GM19372 (cell line): ENCODE data around the gene E2F1.

Experiments used
- ATAC-seq: cut with Tn5 transposase; IDR thresholded peaks from one replicate; pipeline ENCODE4 v1.9.1; 2021; ENCODE audit warnings: mild to moderate bottlenecking, low read depth, moderate library complexity; ENCODE audit not compliant: unreplicated experiment

The E2F1 gene

DNA sequence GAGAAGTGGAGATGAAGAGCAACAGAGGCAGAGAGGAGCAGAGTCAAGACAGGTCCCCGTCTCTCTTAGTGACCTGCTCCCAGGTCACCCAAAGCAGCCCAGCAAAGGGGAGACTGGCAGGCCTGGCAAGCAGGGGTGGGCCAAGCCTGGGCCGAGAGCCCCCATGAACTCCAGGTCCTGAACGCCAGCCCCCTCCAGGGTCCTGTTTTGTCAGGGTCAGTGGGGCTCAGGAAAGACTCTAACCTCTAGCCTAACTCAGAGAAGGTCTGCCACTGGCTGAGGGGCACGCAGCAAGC is 13.1 kb downstream of the E2F1 start:
- no peak for ATAC-seq

DNA sequence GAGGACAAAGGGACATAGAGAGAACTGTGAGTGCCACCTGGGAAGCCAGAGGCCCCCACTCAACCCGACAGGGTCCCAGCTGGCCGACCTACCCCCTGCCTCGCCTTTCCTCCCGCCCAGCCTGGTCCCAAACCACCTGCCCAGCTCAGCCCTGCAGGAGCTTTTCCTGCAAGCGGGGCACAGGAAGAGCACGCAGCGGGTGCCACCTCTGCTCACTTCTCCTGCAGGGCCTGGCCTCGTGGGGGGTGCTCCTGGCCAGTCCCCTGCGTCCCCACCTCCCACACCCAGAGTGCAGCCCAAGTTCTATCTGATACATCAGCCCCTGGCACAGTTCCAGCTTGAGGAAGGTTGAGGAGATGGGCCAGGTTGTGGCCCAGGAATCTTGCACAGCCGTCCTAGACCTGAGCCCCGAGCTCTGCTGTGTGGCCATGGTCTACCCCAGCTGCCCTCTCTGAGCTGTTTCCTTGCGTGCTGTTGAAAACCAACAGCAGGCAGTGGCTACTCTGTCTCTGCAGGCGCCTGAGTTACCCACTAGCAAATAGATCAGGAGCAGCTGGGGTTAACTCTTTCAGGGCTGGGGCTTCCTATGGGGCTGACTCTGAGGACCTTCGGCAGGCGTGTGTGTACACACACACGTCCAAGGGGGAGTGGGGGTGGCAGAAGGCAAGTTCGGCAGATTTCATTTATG is 13.6 kb downstream of the E2F1 start:
- ATAC-seq = no peak

DNA sequence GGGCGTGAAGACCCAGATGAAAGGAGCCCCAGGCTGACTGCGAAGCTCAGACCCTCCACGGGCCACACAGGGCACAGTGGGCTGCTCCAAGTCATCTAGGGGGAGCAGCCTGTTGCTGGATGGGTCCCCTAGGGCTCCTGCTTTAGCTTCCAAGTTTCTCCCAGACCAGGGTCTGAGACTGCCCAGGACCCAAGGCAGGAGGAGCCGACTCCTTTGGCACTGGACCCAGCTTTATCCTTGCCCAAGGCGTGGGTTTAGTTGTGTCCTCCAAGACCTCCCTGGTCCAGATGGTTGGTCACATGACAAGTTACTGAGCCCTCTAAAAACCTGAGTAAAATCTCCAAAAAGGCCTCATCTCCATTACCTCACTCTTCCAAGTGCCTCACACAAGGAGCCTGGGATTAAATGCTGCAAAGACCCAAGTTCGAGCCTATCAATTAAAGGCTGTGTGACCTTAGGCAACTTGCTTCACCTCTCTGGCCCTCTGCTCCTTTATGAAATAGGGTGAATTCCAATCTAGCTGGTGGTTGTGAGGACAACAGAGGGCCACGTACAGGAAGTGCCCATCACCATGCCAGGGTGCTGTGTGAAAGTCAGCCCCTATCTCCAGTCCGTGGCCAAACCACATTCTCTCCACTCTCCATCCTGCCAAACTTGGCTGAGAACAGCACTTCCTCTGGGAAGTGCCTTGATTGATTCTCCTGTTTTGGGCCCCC is 14.5 kb downstream of the E2F1 start:
- no peak for ATAC-seq

DNA sequence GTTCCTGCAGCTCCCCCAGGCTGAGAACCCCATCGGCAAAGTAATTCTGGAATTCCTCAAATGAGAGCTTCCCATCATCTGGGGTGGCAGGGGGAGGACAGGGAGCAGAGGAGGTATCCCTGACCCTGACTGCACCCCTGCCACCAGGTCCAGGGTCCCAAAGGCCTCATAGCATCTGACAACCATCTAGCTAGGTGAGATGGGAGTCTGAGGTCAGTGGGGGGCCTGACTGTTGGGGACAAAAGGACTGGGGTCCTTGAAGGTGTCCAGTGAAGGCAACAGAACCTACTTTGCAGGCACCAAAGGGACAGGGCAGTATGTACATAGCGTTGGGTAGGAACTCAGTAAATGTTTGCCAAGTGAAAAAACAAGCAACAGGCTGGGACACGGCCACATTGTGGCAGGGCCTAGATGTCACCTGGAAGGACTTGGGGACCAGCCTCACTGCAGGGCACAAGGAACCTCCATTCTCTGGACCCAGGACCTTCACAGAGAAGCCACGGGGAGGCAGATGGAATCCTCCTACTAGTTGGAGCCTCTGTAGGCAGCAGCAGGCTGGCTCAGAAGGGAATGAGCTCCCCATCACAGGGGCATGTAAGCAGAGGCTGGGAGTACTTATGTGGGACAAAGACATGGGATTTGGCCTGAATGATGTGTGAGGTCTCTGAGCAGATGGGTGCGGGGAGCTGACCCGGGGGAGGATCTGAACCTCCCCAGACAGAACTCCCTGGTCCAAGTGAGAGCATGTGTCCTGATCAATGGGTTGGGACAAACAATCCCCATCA is 15.3 kb downstream of the E2F1 start:
- no peak for ATAC-seq

DNA sequence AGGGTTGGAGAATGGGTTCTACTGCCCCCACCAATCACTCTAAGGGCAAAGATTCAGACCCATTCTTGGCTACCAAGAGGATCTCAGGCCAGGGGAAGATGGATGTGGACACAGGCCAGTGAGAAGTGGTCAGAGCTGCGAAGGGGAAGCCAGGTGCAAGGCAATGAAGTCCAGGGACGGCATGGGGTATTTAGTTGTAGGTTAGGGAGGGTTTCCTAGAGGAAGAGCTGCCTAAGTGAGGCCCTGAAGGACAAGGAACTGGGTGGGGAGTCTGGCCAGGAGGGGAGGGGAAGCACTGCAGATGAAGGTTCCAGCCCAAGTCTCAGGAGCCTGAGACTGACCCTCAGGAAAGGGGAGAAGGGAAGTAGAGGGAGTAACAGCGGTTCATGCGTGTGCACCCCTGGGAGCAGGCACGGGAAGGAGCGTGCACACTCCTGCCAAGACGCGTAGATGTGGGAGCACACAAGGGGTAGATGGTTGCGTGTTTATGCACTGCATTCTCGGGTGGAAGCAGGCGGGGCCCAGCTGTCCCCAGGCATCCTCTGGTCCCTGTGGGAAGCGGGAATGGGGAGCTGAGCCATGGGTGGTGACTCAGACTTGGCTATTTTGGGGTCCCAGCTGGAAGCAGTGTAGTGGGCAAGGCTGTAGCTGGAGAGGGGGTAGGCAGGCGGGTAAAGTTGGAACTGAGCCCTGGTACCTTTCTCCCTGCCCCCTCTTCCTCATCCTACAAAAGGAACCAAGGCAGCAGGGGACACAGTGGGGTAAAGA is 16.1 kb downstream of the E2F1 start:
- no peak for ATAC-seq

DNA sequence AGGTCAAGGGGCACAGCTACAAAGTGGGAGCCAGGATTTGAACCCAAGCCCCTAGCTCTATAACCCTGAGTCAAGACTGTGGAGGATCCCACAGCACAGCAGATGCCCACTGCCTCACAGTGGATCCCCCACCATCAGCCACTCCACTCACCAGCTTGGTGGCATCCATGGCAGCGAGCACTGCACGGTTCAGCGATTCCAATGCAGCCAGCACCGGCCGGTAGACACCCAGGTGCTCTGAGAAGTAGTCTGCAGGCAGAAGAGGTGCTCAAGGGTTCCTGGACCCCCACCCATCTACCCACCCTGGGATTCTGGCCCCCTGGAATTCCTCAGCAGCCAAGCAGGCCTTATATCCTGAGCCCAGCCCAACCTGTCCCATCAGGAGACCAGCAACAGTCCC is 17.0 kb downstream of the E2F1 start:
- no peak for ATAC-seq

DNA sequence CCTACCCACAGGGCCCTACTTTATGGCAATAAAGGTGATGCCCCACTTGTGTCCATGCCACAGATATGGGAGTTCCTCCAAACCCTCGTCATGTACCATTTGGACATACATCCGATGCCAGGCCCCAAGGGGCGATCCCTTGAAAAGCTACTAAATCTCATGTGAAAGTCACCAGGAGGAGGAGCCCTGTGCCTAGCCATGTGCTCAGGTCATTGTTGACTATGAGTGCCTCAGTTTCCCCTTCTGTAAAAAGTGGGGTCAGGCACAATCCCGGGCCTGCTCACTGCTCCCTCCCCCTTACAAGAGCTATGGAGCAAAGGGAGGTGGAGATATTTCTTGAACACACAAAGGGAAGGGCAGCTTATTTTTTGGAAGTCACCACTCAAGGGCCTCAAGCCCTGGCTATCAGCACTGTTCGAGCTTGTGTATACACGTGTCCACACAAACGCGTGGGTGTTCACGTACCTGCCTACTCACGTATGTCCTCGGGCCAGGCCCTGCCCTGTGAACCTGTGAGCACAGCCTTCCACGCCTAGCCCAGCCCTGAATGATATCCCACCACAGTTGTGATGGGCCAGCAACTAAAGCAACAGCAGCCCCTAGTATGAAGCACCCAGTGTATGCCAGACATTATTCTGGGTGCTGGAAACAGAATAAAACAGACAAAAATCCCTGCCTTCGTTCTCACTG is 17.6 kb downstream of the E2F1 start:
- ATAC-seq = no peak

DNA sequence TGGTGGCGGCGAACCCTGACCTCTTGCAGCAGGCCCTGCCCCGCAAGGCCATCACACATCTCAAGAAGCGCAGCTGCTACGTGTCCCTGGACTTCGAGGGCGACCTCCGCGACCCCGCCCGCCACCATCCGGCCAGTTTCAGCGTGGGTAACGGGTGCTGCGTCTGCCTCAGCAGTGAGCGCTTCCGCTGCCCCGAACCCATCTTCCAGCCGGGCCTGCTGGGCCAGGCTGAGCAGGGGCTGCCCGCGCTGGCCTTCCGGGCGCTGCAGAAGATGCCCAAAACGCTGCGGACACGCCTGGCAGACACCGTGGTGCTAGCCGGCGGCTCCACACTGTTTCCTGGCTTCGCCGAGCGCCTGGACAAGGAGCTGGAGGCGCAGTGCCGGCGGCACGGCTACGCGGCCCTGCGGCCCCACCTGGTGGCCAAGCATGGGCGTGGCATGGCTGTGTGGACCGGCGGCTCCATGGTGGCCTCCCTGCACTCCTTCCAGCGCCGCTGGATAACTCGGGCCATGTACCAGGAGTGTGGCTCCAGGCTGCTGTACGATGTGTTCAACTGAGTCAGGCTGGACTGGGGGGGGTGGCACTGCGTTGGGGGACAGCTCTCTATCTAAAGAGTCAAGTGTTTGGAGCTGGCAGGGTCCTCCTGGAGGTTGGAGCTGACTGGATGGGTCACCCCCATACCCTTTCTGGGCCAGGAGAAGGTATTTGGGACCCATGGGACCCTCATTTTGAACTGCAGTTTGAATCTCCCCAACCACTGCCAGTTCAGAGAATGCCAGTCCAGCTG is 18.3 kb downstream of the E2F1 start:
- ATAC-seq = peak; percentile 36

DNA sequence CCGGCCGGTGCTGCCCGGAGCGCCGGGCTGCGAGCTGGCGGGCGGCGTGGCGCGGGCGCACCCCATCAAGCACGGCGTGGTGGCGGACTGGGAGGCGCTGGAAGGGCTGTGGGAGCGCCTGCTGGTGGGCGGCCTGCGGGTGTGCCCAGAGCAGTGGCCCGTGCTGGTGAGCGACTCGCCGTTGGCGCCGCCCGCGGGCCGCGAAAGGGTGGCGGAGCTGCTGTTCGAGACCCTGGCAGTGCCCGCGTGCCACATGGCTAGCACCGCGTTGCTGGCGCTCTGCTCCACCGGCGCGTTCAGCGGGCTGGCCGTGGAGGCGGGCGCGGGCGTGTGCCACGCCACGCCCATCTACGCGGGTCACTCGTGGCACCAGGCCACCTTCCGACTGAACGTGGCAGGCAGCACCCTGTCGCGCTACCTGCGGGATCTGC is 18.9 kb downstream of the E2F1 start:
- ATAC-seq = peak; percentile 8

DNA sequence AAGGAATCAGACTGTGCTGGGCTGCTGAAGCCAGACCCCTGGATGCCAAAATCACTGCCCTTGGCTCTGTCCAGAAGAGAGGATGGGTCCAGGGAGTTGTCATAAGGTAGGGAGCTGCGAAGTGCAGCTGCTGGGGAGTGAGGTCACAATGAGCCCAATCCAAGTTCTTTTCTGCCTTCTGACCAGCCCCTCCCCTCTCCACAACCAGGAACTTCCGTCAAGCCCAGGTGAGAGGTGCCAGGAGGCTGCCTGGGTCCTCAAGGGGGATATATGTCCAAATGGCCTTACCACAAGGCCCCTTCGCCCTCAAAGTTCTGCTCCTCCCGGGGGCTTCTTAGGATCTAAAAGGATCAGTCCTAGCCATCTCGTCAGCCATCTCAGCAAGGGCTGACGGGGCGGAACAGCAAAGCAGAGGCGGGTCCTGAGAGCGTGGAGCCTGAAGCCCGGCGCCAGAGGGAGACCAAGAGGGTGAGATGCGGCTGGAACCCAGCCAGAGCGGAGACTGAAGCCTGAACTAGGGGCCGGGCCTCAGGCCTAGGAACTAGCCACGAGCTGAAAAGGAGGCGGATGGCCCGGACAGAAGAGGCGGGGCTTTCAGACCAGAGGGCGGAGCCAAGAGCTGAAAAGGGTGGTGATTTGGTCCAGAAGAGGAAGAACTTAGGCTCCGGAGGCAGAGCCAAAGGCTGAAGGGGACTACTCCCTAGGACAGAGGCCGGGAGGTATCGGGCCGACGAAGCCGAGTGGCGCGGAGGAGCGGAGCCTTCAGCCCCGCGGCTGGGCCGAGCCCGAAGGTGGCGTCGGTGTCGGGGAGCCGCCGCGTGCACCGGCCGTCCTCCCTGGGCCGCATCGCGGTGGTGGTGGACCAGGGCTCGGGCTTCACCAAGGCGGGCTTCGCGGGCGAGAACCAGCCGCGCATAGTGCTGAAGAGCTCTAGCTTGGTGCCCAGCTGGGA is 19.6 kb downstream of the E2F1 start, which contains the start of gene ACTL10:
TSS of gene ACTL10 (plus strand) at position 651 of the 952 bp plus-strand sequence. CDS start 555 bp downstream, outside the sequence.
- ATAC-seq = peak; percentile 54

DNA sequence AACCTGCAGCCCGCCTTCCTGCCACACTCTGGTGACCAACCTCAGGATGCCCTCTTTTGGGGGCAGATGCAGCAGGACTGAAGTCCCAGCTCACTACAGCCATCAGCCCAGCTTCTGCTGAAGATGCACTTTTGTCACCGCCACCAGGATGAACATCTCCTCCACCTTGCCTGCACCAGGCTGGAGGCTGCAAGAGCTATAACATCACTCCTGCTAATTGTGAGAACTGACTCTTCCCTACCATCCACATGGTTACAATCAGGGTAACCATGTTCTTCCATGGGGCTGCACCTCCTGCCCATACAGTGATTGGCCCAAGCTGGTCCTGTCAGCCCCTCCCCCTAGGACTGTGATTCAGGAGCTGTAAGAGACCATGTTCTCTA is 21.4 kb downstream of the E2F1 start:
- no peak for ATAC-seq

DNA sequence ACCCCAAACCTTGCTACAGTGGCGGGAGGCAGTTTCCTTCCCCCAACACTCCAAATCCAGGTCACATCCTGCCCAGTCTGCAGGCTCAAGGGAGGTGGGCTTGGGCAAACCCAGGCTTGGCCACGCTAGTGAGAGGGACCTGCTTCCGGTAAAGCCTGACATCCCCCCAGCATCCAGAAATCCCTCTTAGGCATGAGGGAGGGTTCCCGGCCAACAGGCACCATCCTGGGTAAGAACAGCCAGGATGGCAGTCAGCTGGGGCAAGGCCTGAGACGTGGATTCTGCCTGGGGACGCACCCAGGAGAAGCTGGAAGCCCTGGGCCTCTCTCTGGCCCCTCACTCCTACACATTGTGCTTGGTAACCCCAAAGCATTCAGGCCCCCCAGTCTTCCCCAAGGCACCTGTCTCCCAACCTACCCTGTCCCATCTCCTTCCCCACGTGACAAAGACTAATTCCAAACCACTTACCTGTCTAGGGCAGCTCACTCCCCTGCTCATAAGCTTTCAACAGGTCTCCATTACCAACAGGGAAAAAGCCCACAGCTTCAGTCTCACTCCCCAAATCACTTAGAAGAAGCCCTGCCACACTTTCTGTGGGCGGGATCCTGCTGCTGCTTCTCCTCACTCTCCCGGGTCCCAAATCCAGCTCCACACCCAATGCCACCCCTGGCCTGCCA is 22.0 kb downstream of the E2F1 start:
- ATAC-seq = no peak

DNA sequence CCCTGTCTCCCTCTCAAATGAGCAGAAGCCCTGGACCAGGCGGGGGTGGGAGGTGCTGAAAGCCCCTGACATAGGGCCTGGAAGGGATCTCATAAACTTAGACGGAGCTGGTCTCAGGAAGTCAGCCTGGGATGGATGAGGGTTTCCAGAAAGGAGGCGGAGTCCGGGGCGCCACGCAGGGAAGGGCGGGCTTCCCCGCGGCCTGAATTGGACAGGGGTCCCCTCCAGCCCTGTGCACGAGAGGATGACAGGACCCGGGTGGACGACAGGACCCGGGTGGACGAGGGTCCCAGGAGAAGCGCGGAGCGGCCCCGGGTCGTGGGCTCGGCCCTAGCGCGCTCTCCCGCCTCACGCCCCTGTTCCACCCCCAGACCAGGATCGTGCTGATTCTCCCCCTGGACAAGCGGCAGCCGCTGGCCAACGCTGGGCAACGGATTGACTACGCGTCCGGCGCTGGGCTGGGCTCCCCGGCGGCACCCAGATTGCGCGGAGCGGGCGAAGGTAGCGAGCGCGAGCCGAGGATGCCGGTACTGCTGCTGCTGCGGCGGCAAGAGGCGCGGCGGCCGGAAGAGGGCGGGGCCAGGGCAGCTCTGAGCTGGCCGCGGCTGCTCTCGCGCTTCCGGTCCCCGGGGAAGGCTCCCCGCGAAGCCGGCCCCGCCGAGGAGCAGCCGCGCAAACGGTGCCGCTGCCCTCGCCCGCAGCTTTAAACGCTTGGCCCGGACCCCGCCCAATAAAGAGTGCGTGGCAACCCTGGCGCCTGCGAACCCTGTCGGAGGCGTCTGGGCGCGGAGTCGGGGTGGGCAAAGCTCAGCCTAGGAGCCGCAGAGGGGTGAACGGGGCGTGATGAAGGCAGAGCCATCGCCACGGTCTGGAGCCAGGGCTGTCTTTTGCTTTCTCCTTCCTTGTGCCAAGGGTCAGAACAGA is 22.8 kb downstream of the E2F1 start:
- peak; percentile 42 for ATAC-seq

DNA sequence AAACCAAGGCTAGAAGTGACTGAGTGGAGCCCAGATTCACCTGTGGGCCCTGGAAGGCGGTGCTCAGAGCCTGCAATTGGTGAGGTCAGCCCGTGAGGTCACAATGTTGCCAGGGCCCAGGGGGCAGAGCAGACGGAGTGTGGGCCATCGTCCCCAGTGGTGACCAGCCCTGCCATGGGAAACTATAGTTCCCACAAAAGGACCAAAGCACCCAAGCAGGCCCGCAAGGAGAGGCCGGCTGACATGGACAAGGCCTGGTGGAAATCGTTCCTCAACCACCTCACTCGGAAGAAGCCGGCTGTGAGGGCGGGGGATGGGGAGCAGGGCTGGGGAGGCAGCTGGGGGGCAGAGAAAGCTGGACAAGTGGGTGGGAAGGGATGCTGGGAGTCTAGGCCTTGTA is 24.0 kb downstream of the E2F1 start, which contains the start of gene C20orf144:
TSS of gene C20orf144 (plus strand) at position 156 of the 400 bp plus-strand sequence. CDS start at position 175, 19 bp downstream.
- ATAC-seq = no peak

DNA sequence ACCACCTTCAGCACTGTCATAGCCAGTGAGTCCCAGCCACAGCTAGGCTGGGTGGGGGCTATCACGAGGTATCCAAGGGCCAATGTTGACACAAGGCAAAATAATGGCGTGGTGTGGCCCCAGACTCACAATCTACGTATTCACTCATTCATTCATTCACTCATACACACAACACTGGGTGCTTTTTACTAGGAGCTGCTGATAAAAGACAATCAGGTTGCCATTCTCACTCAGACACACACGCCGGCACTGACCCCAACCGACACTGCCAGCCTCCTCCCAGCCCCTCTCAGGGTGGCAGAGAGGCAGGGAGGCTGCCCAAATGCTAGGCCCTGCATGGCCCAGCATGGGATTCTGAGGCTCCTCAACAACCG is 25.5 kb downstream of the E2F1 start:
- no peak for ATAC-seq

DNA sequence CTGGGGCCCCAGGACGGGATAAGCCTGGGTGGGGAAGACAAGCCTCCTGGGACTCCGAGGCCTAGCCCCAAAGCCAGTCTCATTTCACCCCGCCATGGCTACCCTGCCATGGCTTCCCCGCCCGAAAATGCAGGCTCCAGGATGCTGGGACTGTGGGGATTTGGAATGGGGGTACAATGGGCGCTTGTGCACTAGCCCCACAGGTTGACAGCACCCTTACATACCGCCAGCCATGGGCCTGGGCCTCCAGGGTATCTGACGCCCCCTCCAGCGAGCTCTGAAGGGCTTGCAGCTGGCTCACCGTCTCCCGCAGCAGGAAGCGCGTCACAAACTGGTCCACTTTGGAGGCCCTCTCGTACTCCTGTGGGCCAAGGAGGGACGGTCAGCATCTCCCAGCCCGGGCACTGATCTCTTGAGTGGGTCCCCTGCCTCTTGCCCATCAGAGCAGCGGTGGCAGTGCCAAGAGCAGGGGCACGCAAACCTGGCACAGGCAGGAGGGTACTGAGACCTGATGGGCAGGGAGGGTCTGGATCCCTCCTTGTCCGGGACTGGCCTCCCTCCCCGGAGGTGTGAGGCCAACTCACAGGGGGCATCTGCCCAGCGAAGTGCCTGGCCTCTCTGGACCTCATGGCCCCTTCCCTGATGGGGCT is 26.0 kb downstream of the E2F1 start:
- ATAC-seq = no peak
